Nucleus accumbens (tissue), 56 donors: Measurements from ENCODE around the gene NALF2.
A peak's percentile ranks its signal among the peaks of the same experiment; 100 is the strongest.

Source experiments
- DNase-seq, 56 donors: peaks; one replicate each; lab custom pipeline; 2025; lab: John Stamatoyannopoulos, UW

NALF2 gene

GRCh38 chrX:69503782-69504625 lies at the start of gene NALF2:
Gene NALF2 (plus strand): TSS chrX:69504326. CDS start chrX:69505283, 957 bp downstream.
- peak in 47 of 56 donors; percentile 1 to 71 (median 41) for DNase-seq

DNA sequence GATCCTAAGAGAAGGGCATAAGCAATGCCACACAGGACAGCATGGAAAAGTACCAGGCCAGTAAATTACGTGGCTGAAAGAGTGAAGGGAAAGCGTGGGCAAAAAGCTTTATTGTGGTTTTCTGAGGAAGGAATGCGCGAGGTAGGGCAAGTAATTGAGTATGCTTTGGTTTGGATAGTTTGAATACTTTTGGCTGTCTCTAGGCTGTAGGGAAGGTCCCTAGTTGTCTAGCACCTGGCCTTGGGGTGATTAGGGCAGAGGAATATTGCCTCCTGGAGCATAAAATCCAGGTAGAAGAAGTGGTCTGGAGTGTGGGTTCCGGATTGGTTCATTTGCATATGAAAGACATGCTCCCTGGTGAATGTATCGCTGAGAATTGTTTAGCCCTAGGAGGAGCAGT lies 46.4 kb upstream of the NALF2 start:
- no peak for DNase-seq

DNA sequence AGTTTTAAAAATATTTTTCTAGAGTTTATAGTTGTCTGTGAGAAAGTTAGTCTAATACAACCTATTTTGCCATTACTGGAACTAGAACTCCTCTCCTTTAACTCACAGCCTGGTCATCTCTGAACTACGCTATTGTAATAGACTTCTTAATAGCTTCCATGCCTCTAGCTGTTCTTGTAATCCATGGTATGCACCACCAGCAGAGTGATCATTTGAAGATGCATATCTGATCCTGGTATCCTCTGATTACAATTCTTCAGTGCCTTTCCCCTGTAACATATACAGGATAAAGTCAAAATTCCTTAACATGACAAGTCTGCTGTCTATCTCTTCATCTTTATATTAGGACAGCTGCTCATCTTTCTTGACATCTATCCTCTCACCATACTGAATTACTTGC lies 37.6 kb upstream of the NALF2 start:
- DNase-seq: no peak

- DNase-seq: no peak
Measured at GRCh38 chrX:69469975-69470374, 34.2 kb upstream of the NALF2 start.

DNA sequence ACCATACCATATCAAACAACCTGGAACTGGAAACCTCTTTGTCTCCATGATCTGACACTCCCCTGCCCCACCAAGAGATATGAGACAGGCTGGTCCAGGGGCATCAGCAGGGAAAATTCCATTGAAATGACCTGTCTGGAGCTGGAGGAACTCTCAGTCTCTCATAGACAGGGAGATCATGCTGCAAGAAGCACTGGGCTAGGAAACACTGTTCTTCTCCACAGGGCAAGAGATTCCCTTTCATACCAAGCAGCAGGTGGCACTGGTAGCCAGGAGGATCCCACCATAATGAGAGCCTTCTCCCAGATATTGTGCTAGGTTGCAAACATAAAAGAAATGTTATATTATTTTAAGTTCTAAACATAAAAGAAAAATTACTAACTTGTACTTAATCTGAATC lies 14.5 kb upstream of the NALF2 start:
- no peak for DNase-seq

DNA sequence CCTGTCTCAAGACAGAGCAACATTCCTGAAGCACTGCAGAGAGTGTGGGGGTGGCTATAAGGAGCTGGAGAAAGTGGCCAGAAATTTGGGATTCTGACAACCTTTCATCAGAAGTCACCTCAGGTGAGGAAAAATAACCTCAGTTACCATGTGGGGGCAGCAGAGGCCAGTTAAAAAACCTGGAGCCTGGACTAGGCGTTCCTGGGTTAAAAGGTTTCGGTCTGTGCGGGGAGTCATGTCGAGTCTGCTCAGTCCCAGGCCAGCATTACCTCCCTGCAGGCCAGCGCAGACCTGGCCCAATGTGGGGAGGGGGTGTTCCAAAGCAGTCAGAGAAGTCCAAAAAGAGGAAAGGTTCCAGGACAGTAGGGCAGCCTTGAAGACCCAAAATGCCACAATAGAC lies 10.9 kb upstream of the NALF2 start:
- DNase-seq: peak in 5 of 56 donors; percentile 1 to 22 (median 4)

GRCh38 chrX:69493766-69494165 lies 10.4 kb upstream of the NALF2 start:
- DNase-seq: no peak

DNA sequence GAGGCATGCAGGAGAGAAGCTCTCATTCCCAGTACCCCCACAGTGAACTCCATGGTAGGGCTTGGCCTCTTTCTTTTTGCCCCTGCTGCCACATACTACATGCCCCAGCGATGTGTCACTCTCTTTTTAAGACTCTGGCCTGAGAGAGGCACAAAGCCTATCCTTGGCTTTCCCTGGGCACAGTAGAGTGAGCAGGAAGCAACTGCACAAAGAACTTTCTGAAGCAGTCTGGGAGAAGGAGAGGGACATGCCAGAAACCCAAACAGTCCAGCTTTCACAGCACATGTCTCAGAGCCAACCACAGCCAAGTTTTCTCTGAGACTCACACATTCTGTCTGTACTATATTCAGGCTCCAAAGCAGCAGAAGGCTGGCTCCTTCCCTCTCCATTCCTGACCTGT lies 7.9 kb upstream of the NALF2 start:
- peak in 2 of 56 donors; percentile 1 to 2 for DNase-seq

GRCh38 chrX:69501429-69501828 lies 2.7 kb upstream of the NALF2 start:
- DNase-seq: peak in 6 of 56 donors; percentile 0 to 20 (median 8)

DNA sequence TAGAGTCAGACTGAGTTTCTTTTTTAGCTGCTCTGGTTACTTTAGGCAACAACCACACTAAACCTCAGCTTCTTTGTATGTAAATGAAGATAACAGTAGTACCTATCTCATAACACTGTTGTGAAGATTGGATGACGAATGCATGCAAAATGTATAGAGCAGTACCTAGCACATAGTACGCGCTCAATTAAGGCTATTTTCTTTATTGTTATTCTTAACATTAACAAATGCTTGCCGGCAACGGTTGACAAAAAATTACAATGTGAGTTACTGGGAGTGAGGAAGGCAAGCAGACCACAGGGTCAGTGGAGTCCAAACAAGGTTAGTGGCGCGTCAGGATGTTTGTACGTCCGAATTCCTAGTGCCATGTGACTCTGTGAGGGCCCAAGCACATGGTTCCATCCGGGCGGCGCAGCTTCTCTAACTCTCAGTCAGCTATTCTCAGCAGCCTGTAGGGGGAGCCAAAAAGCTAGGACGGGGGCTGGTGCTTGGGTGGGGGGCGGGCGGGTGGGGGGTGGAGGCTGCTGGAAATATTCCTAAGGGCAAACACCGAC lies 821 bp upstream of the NALF2 start:
- DNase-seq: peak in 28 of 56 donors; percentile 2 to 56 (median 38)

DNA sequence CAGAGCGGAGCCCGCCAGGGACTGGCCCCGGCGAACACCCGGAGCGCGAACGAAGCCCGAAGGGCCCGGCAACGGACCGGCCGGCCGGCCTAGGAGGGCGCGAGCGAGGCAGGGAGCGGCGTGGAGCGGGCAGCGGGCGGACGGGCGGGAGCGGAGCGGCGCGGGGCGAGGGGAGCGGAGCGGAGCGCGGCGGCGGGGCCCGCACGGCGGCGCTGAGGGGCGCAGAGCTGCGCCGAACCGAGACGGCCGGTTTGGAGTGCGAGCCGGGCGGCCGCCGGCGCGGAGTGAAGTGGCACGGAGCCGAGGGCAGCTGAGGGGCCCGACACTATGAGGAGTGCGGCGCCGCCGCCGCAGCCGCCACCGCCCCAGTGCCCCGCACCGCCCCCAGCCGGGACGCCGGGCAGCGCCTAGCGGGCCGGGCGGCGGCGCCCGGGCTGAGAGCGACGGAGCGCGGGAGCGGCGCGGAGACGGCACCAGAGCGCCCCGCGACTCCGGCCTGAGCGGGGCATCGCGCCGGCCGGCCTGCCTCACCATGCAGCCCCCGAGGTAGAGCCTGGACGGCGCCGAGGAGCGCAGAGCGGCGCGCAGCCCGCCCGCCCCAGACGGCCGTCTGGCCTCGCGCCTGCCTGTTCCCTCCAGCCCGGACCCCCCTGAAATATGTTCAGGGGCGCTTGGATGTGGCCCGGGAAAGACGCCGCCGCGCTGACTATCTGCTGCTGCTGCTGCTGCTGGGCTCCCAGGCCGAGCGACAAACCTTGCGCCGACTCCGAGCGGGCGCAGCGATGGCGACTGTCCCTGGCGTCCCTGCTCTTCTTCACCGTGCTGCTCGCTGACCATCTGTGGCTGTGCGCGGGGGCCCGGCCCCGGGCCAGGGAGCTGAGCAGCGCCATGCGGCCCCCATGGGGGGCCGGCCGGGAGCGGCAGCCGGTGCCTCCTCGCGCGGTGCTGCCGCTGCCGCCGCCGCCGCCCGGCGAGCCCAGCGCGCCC lies 793 bp downstream of the NALF2 start:
- no peak for DNase-seq

- DNase-seq: no peak
Measured at GRCh38 chrX:69505772-69506616, 1.9 kb downstream of the NALF2 start.

- DNase-seq: peak in 7 of 56 donors; percentile 0 to 26 (median 7)
Measured at GRCh38 chrX:69506617-69507499, 2.7 kb downstream of the NALF2 start.

DNA sequence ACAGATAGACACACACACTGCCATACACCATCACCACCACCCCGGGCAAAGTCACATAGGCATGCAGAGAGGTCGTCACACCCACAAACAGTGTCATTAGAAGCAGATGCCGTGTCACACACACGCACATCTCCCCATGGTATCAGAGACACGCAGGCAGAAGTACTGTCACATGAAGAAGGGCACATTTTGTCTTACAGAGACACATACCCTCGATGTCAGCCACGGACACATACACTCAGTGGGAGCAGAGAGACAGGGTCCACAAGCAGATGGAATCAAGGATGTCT lies 3.3 kb downstream of the NALF2 start:
- peak in 3 of 56 donors; percentile 3 to 9 (median 8) for DNase-seq

- no peak for DNase-seq
Measured at GRCh38 chrX:69508610-69509009, 4.5 kb downstream of the NALF2 start.

GRCh38 chrX:69510137-69510715 lies 6.1 kb downstream of the NALF2 start:
- no peak for DNase-seq

GRCh38 chrX:69510914-69511513 lies 6.9 kb downstream of the NALF2 start:
- no peak for DNase-seq

DNA sequence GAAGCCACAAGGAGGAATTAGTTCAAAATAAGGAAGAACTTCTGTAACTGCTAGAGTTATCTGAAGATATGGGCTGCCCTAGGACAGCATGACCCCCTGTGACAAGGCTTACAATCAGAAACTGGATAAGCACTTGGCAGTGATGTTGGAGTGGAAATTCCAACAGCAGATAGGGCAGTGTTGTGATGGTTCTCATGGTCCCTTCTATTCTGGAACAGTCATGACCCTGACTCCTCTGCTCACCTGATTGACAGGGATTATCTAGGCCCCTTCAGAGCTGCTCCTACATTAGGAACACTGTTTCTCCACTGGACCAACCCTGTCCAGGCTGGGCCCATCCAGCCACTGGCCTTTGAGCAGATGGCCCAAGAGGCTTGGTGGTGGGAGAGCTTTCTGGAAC lies 17.9 kb downstream of the NALF2 start:
- DNase-seq: no peak
